Measurements from ENCODE around the gene BHMT2.

The BHMT2 gene

DNA sequence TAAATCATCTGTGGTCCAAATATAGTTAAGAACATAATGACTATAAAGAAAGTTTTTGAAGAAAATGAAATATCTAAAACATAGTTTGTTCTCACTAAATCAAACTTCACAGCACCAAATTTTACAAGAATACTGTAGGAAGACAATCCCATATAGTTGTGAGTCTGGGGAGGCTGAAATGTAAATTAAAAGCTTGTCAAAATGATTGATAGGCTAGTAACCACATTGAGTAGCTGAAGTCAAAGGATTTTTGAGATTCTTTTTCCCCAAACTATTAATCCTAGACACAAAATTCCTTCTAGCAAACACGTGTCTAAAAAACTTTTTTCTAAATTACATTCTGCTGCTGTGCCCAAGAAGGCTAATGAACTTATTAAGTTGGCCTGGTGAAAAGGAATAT is 55.0 kb downstream of the BHMT2 start:
- DNase-seq = no peak

DNA sequence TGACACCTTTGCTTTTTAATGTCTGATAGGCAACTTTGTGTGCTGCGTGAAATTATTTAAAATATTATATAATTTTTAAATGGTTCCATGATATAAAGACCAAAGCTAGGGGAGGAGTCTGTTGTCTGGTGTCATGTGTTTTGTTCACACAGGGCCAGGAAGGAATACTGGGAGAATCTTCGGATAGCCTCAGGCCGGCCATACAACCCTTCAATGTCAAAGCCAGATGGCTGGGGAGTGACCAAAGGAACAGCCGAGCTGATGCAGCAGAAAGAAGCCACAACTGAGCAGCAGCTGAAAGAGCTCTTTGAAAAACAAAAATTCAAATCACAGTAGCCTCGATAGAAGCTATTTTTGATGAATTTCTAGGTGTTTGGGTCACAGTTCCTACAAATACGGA is 61.2 kb downstream of the BHMT2 start:
- no peak for DNase-seq

DNA sequence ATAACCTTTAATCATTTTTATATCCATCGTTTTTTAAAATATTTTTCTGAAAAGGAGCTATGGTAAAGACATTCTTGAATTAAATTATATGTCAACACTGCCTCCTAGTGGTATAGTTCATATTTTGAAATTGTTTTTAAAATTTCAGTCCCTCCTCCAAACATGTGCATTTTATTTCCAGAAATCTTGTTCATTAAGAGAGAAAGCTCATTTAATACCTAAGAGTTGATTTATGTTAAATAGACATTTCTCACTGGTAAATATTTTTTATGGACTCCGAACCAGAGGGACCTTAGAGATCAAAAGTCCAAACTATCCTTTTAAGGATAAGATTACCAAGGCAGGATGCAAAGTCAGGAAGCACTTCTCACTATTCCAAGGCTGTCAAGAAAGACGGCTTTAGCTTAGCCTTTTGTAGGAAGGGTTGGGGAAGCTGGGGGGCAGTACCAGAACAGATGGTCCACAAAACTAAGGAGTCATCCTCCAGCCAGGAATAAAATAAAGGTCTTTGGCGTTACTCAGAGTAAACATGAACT is 63.6 kb downstream of the BHMT2 start:
- peak; percentile 44 for DNase-seq

DNA sequence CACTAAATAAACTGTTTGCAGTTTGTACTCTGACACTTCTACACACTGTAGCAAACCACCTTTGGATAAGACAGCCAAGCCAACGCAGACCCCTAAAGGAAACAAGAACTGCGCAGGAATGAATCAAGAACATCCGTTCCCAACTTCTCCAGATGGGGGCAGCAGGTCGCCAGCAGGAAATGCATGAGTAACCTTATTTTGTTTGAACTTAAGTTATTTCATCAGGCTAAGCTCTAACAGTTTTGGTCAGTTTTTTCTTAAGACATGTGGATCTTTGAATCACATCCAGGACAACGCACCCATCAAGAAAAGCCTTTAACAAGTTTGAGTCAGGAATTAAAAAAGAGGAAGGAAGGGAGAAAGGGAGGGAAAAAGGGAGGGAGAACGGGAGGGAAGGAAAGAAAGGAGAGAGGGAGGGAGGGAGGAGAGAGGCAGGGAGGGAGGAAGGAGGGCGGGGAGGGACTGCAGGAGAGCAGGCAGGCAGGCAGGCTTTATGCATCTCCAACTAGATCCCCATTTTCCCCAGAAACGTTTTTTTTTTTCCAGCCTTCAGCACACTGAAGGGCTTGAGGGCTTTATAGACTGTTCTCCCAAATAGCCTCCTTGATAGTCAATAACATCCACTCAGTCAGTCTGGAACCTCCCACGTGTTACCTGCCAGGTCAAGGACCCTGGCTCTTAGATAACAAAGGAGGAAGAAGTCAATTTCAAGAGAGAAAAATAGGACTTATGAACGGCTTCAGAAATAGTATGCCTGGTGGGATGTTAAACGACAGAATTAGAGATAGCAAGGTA is 64.3 kb downstream of the BHMT2 start:
- peak; percentile 63 for DNase-seq

DNA sequence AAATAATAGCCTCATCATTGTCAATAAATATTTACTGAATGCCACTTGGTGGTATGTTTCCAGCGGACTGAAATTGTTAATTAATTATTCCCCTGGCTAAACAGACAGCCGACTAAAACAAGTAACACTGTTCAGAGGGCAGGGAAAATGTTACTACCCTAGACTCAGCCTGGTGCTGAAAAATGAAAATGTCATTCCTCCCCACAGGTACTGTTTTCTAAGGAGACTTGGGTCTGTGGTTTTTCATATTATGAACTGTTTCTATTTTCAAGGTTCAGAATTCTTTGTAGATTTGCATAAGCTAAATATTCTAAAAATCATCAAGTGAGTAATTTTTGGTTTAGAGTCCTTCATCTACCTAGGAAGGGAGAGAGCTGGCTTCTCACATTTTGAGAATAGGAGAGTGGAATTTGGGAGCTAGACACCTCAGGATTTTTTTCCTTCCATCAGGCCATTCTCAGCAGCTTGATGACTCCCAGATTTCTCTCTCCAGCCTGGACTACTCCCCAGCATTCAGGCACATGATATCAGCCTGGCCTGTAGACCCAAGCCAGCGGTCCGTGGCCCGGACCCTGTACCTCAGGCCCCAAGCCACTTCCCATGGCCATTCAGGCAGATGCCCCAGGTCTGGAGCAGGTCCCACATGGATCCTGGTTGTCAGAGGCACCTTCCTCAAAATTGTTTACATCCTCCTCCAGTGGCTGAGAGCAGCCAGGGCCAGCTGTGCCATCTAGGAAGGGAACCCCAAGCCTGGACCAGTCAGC is 66.4 kb downstream of the BHMT2 start:
- no peak for DNase-seq

DNA sequence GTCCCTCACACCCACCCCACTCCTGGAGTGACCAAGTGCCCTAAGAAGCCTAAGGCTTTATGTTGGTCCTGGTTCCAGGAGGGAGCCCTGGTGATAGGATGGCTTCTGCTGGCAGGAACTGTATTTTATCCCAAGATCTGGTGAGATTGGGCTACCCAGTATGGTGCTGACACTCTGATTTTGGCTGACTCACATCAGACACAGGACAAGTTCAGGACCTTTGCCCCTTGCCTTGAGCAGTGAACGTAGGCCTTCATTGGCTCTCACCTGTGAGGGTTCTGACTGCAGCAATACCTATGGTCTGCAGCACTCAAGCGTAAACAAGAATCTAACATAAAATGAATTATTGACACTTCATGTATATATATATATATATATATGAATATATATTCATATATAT is 67.1 kb downstream of the BHMT2 start:
- DNase-seq = no peak

Measured in midbrain (tissue), 1 donor.